GM19351 (cell line): Measurements from ENCODE around the gene PODXL.

Source experiments
- ATAC-seq: cut with Tn5 transposase; IDR thresholded peaks from one replicate; pipeline ENCODE4 v1.9.1; 2021; ENCODE audit warnings: mild to moderate bottlenecking, moderate library complexity; ENCODE audit not compliant: unreplicated experiment

The PODXL gene

DNA sequence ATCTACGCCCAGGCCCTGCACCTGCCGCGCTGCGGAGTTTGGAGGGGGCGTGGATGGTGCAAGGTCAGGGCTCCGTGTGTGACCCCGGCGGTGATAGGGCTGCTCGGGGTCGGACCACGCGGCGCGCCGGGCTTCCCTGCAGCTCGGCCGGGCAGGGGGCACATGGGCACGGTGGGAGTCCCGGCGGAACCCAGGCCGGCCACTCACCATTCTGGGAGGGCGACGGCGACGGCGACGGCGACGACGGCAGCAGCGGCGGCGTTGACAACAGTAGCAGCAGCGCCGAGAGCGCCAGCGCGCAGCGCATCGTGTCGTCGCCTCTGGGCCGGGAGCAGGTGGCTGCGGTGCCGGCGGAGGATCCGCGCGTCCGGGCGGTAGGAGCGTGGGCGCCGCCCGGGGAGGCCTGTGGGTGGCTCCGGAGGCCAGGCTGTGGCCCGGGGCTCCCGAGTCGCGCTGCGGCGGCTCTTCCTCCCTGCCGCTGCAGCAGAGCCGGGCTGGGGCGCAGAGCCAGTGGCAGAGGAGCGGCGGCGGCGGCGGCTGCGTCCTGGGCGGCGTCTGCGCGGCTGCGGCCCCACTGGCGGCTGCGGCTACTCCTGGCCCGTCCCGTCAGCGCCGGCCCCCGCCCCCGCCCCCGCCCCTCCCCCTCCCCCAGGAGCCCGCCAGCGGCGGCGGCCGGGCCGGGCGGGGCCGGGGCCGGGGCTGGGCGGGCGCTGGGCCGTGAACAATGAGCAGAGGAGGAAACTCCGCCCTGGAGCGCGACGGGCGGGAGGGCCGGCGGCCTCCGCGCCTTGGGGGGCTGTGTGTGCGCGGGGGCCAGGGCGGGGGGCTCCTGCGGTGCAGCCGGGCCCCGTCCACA lies at the start of gene PODXL:
TSS of gene PODXL (minus strand) at position 576 of the 856 bp plus-strand sequence. CDS start at position 307, 269 bp downstream.
- ATAC-seq: peak; percentile 76

DNA sequence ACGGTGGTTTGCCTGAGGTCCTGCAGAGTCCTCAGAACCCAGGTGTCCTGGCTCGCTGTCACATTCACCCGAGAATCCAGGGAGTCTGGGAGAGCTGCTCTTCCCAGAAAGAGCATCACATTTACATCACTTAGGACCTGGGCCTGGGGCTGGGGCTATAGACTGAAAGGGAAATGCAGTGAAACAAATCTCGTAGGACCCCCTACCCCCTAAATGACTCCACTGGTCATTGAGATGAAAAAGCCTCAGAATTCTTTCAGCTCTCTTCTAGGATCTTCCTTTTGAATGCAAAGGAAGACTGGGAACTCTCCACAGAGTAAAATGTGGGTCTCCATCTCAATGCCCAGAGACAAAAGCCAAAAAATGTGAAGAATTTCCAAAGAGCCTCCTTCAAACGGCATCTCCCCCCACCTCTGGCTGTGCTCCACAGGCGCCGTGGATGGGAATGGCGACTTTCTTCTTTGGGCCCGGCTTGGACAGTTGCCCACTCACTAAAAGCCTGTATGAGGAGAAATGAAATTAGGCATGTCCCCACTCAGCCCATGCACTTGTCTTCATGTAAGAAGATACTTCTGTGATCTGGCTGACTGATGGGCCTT lies 49.0 kb upstream of the PODXL start:
- ATAC-seq: no peak

DNA sequence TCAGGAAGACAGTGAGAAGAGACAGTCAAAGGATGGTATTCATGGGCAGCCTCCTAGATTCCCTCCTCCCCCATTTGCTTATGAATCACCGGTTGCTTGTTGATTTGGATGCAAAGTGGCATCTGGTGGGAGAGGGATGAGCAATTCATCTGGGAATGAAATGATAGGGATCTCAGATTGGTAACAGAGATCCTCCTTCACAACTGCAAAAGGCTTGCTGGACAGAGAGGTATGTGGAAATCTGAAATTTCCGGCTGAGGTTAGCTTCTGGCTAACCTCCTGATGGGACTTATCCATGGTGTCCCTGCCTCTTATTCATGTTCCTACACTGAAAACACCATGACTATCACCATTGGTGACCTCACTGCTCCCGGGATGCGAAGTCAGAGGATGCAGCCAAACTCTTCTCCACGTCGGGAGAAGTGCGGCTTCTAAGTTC lies 48.4 kb upstream of the PODXL start:
- no peak for ATAC-seq

DNA sequence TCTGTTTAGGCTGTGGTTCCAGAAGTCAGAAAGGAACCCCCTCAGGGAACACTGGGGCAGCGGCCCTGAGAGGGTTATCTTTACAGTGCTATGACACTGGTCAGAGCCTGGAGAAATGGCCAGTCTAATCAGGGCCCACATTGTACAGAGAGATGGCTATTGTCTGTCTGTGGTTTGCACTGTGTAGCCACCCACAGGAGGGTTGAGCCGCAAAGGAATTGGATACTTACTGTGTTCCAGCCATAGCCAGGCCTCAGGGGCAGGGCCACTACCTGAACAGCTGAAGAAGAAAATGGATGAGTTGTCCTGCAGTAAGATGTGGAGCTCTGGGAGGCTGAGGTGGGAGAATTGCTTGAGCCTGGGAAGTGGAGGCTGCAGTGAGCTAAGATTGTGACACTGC lies 47.5 kb upstream of the PODXL start:
- no peak for ATAC-seq

DNA sequence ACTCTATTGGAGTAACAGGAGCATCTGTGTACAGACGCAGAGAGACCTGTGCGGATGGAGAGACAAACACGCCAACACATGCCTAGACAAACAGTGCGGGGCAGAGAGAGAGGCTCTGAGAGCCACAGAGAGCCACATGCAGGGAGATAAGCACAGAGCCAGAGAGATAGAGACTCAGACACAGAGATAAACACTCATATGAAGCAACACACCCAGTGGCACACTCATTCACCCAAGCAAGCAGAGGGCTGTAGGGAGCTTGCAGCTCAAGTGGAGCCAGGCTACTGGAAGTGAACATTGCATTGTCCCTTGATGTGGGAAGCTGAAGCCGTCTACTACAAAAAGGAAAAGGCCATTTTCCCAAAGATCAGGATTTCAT lies 46.6 kb upstream of the PODXL start:
- no peak for ATAC-seq

DNA sequence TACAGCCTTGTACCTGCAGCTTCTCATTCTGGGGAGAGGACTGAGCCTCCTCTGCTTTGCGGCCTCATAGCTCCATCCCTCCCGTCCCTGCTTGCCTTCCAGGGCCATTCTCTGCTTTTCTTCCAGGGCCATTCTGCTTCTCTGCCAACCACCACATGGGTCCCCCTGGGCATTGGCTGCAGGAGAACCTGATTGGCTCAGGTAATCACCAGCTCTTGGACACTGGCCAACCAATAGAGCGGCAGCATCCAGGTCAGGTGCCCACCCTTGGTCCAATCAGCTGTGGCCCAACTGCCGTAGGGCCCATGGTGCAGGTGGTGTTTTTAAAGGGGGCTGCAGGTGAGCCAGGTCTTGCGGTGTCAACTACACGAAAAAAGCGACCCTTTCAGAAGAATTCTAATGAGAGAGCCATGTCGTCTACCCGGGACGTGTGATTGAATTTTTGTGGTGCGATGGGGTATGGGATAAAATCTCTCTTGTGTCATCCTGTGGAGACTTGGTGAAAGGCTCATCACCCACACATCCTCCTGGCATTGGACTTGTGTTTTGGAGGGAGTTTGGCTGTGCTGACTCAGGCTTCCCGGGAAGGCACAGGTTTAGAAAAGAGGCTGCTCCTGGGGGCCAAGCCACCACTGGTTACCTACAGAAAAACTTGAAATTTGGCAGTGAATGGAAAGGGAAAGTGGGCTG lies 46.0 kb upstream of the PODXL start:
- ATAC-seq: no peak

DNA sequence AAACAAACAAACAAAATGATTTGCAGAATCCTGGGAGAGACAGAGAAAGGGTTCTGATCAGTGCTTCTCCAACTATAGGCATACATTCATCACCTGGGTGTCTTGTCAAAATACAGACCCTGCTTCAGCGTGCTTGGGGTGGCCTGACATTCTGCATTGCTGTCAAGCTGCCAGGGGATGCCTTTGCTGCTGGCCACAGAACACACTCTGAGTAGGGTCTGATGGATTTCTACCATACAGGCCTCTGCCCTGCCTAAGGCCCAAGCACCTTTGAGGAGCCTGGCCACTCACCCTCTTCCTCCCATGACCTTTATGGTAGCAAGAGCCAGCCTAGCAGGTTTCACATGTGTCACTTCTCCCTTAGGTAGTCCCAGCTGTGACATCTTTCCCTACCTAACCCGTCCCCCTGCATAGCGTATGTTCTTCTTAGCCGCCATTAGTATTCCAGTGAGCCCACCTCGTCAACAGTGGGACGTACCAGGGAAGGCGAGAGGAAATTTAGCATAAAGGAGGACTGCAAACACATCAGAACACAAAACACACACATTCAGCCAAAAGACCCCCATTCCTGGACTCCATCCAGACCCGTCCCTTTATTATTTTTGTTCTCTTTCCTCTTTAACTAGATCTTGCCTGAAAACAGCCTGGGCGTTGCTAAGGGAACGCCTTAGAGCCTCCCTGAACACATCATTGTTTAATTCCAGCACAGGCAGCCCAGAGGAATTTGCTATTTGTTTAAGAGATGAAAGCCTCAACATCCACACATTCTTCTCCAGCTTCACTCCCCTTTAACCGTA lies 43.9 kb upstream of the PODXL start:
- ATAC-seq: no peak

DNA sequence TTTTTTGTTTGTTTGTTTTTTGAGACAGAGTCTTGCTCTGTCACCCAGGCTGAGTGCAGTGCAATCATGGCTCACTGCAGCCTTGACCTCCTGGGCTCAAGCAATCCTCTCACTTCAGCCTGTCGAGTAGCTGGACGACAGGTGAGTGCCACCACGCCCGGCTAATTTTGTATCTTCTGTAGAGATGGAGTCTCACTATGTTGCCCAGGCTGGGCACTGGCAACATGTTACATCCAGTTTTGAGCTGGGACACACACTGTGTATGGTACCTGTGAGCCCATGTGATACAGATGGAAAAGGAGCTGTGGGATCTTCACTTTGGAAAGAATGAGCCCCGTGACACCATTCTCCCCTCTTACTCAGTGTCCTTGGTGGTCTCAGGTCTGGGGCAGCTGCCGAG lies 40.4 kb upstream of the PODXL start:
- no peak for ATAC-seq

DNA sequence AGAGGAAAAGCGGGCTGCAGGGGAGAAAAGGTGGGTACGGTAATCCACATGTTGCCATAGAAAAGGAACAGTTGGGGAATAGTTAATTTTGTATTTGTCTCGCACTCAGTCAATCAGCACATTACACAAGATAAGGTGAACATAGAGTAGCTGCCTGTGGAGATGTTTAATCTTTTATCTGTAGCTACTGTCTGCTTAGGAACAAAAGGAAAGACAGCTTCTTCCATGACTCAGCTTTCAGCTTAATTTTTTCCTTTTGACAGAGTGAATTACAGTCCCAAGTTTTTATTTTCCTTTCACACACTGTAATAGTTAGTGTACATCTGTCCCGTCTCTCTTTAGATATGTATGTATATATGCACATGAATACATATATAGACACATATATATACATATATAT lies 39.3 kb upstream of the PODXL start:
- no peak for ATAC-seq

DNA sequence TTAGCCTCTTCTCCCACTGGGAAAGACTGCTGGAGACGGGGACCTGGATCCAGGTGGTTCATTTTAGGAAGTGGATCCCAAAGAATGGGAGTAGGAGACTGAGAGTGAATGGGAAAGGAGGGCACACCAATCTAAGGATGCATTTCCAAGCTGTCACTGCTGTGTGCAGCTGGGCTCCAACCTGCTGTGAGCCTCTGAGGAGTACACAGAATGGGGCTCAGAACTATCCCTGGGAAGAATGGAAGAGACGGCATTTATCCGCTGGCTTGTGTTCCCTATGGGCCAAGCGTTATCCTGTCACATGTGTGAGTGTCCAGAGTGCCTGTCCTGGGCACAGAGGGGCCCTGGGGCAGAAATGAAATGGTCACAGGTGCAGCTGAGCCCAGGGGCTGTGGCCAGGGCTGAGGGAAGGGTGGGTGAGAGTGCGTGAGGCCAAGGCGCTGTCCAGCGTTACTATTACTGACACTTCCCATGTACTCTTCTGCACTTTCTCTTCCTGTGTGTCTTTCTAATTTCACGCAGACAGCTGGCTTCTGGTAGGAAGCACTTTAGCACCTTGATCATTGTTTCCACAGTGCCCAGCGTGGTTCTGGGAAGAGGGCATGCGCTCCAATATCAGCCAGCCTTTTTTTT lies 35.4 kb upstream of the PODXL start:
- no peak for ATAC-seq

DNA sequence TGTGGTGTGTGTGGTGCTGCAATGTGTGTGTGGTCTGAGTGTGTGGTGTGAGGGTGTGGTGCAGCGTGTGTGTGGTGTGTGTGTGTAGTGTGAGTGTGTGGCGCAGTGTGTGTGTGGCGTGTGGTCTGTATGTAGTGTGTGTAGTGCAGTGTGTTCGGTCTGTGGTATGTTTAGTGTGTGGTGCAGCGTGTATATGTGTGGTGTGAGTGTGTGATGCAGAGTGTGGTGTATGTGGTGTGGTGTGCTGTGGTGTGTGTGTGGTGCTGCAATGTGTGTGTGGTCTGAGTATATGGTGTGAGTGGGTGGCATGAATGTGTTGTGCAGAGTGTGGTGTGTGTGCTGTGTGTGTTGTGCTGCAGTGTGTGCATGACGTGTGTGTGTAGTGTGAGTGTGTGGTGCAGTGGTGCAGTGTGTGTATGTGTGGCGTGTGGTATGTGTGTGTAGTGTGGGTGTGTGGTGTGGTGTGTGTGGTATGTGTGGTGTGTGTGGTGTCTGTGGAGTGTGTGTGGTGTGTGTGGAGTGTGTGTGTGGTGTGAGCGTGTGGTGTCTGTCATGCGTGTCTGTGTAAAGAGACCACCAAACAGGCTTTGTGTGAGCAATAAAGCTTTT lies 31.0 kb upstream of the PODXL start:
- no peak for ATAC-seq

DNA sequence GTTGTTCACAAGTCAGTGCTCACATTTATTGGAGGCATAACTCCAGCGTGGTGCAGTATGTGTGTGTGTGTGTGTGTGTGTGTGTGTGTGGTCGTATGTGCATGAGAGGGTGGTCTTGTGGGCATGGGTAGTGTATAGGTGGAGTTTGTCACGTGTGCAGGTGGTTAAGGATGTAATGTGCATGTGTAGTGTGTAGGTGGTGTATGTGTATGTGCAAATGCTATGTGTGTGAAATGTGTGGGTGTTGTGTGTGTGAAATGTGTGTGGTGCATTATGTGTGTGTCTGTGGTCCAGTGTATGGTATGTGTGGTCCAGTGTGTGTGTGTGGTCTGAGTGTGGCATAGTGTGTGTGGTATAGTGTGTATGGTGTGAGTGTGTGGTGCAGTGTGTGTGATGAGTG lies 30.3 kb upstream of the PODXL start:
- ATAC-seq: no peak

DNA sequence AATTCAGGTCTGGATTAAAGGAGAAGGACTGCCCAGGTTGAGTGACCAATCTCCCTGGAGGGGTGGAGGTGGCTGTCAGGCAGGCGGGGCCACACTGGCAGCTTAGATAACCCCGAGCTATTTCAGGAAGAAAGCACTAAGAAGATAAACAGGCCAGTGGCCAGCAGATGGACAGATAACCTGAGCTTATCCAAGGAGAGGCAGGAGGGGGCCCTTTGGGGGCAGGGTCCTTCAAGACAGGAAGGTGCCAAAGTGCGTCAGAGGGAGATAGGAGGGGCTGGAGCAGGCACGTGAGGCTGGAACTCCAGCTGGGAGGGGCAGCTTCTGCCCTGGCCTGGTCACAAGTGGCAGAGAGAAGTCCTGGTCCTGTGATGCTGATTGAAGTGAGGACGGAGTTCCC lies 29.8 kb upstream of the PODXL start:
- ATAC-seq: no peak

DNA sequence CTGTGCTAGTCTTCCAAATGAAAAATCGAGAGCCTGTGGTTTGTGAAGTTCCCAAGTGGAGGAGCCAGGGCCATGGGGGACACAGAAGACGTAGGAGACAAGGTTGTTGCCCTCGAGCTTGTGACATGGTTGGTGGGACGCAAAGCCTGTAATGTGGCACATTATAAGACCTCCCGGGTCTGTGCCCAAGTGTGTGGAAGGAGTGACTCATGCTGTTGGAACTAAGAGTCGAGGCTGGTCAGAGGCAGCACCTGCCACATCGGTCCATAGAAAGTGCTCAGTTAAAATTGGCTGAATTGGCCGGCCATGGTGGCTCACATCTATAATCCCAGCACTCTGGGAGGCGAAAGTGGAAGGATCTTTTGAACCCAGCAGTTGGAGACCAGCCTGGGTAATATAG lies 27.0 kb upstream of the PODXL start:
- ATAC-seq: no peak

DNA sequence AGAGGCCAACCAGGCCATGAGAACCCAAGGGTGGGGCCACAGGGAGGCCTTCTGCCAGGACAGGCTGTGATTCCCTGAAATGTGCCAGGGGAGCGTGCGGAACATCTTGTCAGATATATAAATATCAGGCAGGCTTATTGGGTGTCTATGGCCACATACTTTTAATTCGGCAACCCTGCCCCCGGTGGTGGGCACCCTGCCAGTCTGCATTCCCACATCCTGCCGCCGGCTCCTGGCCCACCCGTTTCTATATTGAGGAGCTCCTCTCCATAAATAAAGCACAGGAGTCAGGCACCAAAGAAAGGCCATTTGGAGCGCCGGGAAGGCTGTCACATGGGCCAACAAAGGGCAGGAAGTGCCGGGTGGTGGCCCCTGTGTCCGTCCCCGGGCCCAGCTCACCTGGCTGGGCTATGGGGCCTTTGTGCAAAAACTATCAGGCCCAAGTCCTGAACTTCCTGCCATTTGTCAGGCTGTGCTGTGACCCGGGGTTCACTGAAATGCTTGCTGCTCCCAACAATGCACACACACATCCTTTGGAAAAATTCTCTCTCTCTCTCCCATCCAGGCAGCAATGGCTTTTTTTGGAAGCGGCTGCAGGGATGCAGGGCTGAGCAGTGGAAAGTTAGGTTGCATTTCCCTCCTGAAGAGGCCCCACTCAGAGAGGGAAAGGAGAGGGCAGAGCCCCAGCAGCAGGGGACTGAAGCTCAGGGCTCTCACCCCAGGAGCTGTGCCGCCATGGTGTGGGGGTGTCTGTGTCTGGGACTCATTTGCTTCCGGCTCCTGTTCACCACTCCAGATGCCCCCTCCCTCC lies 25.0 kb upstream of the PODXL start:
- no peak for ATAC-seq

DNA sequence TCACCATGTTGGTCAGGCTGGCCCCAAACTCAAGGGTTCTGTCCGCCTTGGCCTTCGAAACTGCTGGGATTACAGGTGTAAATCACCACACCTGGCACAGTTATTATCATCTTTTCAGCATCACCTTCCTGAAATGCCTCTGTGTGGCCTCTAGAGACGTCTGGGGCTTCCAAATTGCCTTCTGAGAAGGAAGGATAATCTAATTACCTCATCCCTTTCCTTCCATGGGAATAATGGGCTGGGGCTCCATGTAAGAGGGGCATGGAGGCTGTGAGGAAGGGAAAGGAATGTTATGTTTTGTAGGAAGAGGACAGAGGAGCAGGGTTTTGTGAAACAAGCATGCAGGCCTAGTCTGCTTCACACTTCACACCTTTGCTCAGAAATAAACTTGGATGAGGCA lies 22.2 kb upstream of the PODXL start:
- ATAC-seq: no peak

DNA sequence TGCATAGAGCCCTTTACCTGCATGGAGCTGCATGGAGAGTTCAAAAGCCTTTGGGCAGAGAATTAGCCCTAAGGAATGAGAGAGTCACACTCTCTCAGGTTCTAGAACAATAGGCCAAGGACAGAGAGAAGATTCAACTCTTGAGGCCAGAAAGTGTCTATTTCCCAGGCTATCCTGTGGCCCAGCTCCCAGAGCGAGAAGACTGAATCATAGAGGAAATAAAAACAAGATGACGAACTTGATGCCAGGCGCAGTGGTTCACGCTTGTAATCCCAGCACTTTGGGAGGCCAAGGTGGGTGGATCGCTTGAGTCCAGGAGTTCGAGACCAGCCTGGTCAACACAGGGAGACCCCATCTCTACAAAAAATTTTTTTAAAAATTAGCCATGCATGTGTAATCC lies 18.3 kb upstream of the PODXL start:
- no peak for ATAC-seq

DNA sequence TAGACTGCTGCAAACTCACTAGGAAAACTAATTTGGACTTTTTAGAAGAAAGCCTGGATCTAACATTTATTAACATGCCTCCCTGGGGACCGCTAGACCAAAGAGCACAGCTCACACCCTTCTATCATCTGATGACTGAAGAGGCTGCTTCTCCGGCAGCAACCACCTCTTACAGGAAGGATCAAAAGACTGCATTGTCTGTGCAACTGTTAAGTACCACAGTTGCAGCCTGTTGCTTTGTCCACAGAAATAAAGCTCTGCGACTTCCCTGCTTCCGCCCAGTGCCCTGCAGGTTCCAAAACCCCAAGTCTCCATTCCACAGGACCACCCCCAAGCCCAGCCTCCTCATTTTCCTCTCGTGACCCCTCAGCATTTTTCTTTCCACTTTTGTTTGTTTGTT lies 14.0 kb upstream of the PODXL start:
- no peak for ATAC-seq

DNA sequence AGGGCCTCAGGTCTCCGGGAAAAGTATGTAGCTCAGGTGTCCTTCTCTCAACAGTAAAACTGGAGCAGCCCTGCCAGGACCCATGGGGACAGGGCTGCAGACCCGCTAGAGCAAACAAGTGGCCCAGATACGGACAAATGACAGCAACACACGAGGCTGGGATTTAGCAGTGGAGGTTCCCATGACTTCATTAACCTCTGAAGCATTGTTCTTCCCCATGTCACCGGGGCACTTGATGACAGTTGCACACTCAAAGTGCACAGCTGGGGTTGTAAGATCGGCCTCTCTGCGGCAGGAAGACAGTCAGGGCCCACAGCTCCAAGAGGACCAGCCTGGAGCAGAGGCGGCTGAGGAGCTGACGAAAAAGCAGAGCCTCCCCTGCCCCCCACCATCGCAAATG lies 12.5 kb upstream of the PODXL start:
- no peak for ATAC-seq

DNA sequence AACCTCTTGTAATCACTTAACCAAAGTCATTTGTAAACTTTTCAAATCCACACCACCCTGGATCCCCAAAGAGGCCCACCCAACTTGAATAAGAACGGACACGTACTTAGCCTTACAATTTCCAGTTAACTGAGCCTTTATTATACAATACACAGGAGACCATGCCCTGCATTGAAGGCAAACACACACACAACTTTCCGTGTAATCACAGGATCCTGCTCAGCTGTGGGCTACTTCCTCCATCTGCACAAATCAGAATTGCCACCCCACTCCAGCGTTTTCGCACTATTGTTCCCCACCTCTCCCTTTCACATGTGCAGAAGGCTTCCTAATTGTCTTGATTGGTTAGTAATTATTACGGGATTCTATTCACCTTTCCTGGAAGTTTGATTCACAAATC lies 12.1 kb upstream of the PODXL start:
- ATAC-seq: no peak
